ENCODE results near the gene CLK1. TPM values are rescaled to one million over a fixed set of nuclear protein-coding genes. Genes with fewer than 3 reads are reported as not detected.

The CLK1 gene
- polyA plus RNA-seq, 3 donors: 7.5 to 383 (median 8.2) TPM

DNA sequence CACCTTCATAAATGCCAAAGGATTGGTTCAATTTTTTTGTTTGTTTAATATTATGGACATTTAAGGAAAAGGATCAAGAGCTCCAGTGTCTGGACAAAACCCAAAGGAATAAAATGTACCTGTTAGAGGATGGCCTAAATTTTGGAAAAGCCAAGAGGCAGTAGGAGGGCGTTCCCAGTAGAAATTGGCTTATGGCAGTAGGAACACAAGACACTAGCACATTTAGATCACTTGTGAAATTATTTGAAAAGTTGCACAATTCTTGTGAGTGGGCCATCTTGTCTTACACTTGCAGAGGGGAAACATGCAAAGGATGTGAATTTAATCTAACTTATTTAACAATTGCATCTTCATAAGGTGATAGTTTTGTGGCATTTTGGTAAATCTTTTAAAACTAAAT is 49.5 kb downstream of the CLK1 start:
- 75% methylated on average over 1 of the region's 1 CpG for WGBS (ENCODE audit: insufficient coverage)
- no peak overlapping the region for H3K4me3 ChIP-seq (replicated peaks in 1 of 3; ENCODE audit: low read depth in 2 of 3, low read length in 3 of 3)
- H3K27ac ChIP-seq (ENCODE audit: low read depth in 1 of 2, low read length in 2 of 2): peak overlapping the region in 1 of 2 donors; percentile 42
- Mint-ChIP-seq H3K36me3 (peaks cover 57 to 68% of the 10 kb centered on the region in 2 donors), H3K27me3 (ENCODE audit: low read depth in 3 of 3) (no peaks in the 10 kb centered on the region), H3K4me3 (no peak overlapping the region), H3K27ac (peak overlapping the region in 3 of 7 donors; percentile 25 to 84 (median 43)), H3K9me3 (peaks cover 0 to 4% (median 0%) of the 10 kb centered on the region in 7 donors), H3K4me1 (peaks cover 38% of the 10 kb centered on the region)
- H3K79me2 ChIP-seq (ENCODE audit: insufficient read depth, low read length): peaks cover 60% of the 10 kb centered on the region
- H3K27me3 ChIP-seq (ENCODE audit: control insufficient read depth in 2 of 2, insufficient read depth in 2 of 2, low read length in 2 of 2): no peaks in the 10 kb centered on the region
- no peak overlapping the region for H2AFZ ChIP-seq (ENCODE audit: insufficient read depth, low read depth, low read length, poor library complexity, severe bottlenecking)
- H3K9me3 ChIP-seq (replicated peaks in 1 of 2; ENCODE audit: control insufficient read depth in 1 of 2, insufficient read depth in 1 of 2, low read length in 2 of 2): no peaks in the 10 kb centered on the region
- intact Hi-C loops (cut with micrococcal nuclease): loop anchor here (5.0 to 10.0 kb wide), 5 partner anchors 37 to 637 kb away; partner anchors contain the start of genes CLK1 (in 2 of the 2), STRADB (in 1 of the 2) and TRAK2 (in 1 of the 2)
- peaks cover 29 to 39% of the 10 kb centered on the region in 2 donors for H3K4me1 ChIP-seq (ENCODE audit: control insufficient read depth in 1 of 2, insufficient read depth in 2 of 2, low read length in 2 of 2)
- no peak for TF ChIP-seq CTCF (IDR thresholded peaks at IDR 0.05)
- H4K20me1 ChIP-seq (ENCODE audit: insufficient read depth, low read length): peaks cover 58% of the 10 kb centered on the region
- peak in 2 of 3 donors; percentile 10 to 23 for DNase-seq
- H3K9ac ChIP-seq (ENCODE audit: insufficient read depth, low read length, poor library complexity, severe bottlenecking): no peak overlapping the region
- H3K36me3 ChIP-seq (replicated peaks in 1 of 2; ENCODE audit: control insufficient read depth in 1 of 2, insufficient read depth in 2 of 2, low read length in 2 of 2): peaks cover 64 to 65% of the 10 kb centered on the region in 2 donors
- no peak overlapping the region for H3K4me2 ChIP-seq (replicated peaks; ENCODE audit: extremely low read depth, low read length, poor library complexity, severe bottlenecking)

GRCh38 chr2:200814276-200814815 is 50.1 kb downstream of the CLK1 start:
- H3K4me3 ChIP-seq (replicated peaks in 1 of 3; ENCODE audit: low read depth in 2 of 3, low read length in 3 of 3): no peak overlapping the region
- no peak overlapping the region for H3K4me2 ChIP-seq (replicated peaks; ENCODE audit: extremely low read depth, low read length, poor library complexity, severe bottlenecking)
- H3K27me3 Mint-ChIP-seq (ENCODE audit: low read depth in 3 of 3): no peaks in the 10 kb centered on the region
- peak overlapping the region in 5 of 7 donors; percentile 26 to 84 (median 43) for H3K27ac Mint-ChIP-seq
- 100% methylated on average over 1 of the region's 3 CpGs for WGBS (ENCODE audit: insufficient coverage)
- H3K36me3 Mint-ChIP-seq: peaks cover 51 to 62% of the 10 kb centered on the region in 2 donors
- peaks cover 39% of the 10 kb centered on the region for H3K4me1 Mint-ChIP-seq
- no peaks in the 10 kb centered on the region for H3K27me3 ChIP-seq (ENCODE audit: control insufficient read depth in 2 of 2, insufficient read depth in 2 of 2, low read length in 2 of 2)
- H2AFZ ChIP-seq (ENCODE audit: insufficient read depth, low read depth, low read length, poor library complexity, severe bottlenecking): no peak overlapping the region
- no peak for TF ChIP-seq CTCF (IDR thresholded peaks at IDR 0.05)
- peaks cover 29 to 40% of the 10 kb centered on the region in 2 donors for H3K4me1 ChIP-seq (ENCODE audit: control insufficient read depth in 1 of 2, insufficient read depth in 2 of 2, low read length in 2 of 2)
- H3K9ac ChIP-seq (ENCODE audit: insufficient read depth, low read length, poor library complexity, severe bottlenecking): no peak overlapping the region
- DNase-seq: peak in 1 of 3 donors; percentile 43
- peaks cover 58 to 59% of the 10 kb centered on the region in 2 donors for H3K36me3 ChIP-seq (replicated peaks in 1 of 2; ENCODE audit: control insufficient read depth in 1 of 2, insufficient read depth in 2 of 2, low read length in 2 of 2)
- no peak overlapping the region for H3K4me3 Mint-ChIP-seq
- H4K20me1 ChIP-seq (ENCODE audit: insufficient read depth, low read length): peaks cover 58% of the 10 kb centered on the region
- H3K9me3 Mint-ChIP-seq: peaks cover 0 to 4% (median 0%) of the 10 kb centered on the region in 7 donors
- peak overlapping the region in 1 of 2 donors; percentile 42 for H3K27ac ChIP-seq (ENCODE audit: low read depth in 1 of 2, low read length in 2 of 2)
- no peaks in the 10 kb centered on the region for H3K9me3 ChIP-seq (replicated peaks in 1 of 2; ENCODE audit: control insufficient read depth in 1 of 2, insufficient read depth in 1 of 2, low read length in 2 of 2)
- intact Hi-C loops (cut with micrococcal nuclease): loop anchor here (5.0 to 10.0 kb wide), 4 partner anchors 48 to 638 kb away; partner anchors contain the start of genes CLK1 (in 2 of the 2), STRADB (in 1 of the 2) and TRAK2 (in 1 of the 2)
- peaks cover 60% of the 10 kb centered on the region for H3K79me2 ChIP-seq (ENCODE audit: insufficient read depth, low read length)

Measured in CD14-positive monocyte (primary cell).